ENCODE data around the gene TMEM154. TPM values are rescaled to one million over a fixed set of nuclear protein-coding genes. Genes with fewer than 3 reads are reported as not detected.

TMEM154 gene
- total and polyA plus RNA-seq, 7 donors: under 0.01 to 3.2 (median 0.69) TPM

DNA sequence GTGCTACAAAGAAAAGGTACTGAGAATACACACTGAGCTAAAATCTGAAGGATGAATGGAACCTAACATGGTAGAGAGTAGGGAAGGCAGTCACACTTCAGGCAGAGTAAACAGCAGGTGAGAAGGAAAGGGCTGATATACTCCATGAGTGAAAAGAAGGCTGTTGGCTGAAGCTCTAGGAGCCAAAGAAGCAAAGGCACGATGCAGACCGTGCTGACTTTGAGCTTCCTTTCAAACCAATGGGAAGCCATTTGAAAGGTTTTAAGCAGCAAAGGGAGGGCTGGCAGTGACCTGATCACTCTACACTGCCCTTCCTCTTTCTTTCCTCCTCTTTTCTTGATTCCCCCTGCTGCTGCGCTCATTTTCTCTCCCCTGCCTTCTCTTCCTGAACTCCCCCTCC, 66.4 kb downstream of the TMEM154 start:
- WGBS, 2 donors: 76 to 85% methylated on average over 3 of the region's 3 CpGs
- DNase-seq: no peak
- intact Hi-C loops (cut with DNase I): no loop called here
- Histone ChIP-seq H3K36me3 (no peaks in the 10 kb centered on the region), H3K9me3 (no peaks in the 10 kb centered on the region), H3K27ac (no peak overlapping the region), H3K4me1 (no peaks in the 10 kb centered on the region), H3K4me3 (no peak overlapping the region), H3K27me3 (no peaks in the 10 kb centered on the region)
- TF ChIP-seq EP300 (IDR thresholded peaks at IDR 0.05): no peak
- no peak for TF ChIP-seq POLR2A (IDR thresholded peaks at IDR 0.05)
- TF ChIP-seq, protein P1, sequence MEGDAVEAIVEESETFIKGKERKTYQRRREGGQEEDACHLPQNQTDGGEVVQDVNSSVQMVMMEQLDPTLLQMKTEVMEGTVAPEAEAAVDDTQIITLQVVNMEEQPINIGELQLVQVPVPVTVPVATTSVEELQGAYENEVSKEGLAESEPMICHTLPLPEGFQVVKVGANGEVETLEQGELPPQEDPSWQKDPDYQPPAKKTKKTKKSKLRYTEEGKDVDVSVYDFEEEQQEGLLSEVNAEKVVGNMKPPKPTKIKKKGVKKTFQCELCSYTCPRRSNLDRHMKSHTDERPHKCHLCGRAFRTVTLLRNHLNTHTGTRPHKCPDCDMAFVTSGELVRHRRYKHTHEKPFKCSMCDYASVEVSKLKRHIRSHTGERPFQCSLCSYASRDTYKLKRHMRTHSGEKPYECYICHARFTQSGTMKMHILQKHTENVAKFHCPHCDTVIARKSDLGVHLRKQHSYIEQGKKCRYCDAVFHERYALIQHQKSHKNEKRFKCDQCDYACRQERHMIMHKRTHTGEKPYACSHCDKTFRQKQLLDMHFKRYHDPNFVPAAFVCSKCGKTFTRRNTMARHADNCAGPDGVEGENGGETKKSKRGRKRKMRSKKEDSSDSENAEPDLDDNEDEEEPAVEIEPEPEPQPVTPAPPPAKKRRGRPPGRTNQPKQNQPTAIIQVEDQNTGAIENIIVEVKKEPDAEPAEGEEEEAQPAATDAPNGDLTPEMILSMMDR (IDR thresholded peaks at IDR 0.05): no peak
- TF ChIP-seq POLR2AphosphoS5 (IDR thresholded peaks at IDR 0.05): no peak

DNA sequence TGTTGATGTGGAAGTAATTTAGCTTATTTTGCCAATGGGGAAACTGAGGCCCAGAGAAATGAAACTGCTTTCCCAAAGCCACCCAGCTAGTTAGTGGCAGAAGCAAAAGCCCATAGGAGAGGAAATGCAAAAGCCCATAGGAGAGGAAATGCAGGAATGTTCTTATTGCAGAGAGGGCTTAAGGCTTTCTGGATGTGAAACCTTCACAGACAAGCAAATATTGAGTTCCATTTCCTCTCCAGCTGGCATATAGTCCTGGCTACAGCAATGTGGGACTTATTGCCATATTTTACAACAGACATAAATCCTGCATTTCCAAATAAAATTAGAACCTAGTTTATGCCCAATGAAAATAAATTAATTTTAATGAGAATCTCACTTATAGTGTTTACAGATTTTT, 69.7 kb downstream of the TMEM154 start:
- H3K9me3 ChIP-seq: no peaks in the 10 kb centered on the region
- TF ChIP-seq EP300 (IDR thresholded peaks at IDR 0.05): no peak
- TF ChIP-seq POLR2A (IDR thresholded peaks at IDR 0.05): no peak
- TF ChIP-seq POLR2AphosphoS5 (IDR thresholded peaks at IDR 0.05): no peak
- TF ChIP-seq, protein P1 (IDR thresholded peaks at IDR 0.05): no peak
- no peaks in the 10 kb centered on the region for H3K4me1 ChIP-seq
- intact Hi-C loops (cut with DNase I): no loop called here
- H3K36me3 ChIP-seq: no peaks in the 10 kb centered on the region
- no peak for DNase-seq
- H3K27me3 ChIP-seq: no peaks in the 10 kb centered on the region
- no peak overlapping the region for H3K4me3 ChIP-seq
- H3K27ac ChIP-seq: no peak overlapping the region

DNA sequence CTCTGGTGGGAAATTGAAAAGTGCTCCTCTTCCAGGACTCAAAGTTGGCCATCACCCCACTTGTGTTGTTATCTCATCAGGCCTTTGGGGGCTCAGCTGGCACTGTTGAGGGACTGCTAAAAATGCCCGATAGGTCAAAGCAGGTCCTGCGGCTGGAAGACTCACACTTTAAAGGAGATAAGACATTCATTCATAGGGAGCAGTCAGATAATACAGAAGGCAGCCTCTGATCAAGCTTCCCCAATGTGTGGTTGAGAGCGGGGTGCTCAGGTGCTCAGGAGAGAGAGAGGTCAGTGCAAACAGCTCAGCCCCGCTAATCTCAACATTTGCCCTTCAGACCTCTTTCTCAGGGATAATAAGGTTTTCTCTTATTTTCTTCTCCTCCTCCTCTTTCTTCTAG, 70.3 kb downstream of the TMEM154 start:
- no peak overlapping the region for H3K27ac ChIP-seq
- intact Hi-C loops (cut with DNase I): no loop called here
- TF ChIP-seq EP300 (IDR thresholded peaks at IDR 0.05): no peak
- TF ChIP-seq, protein P1 (IDR thresholded peaks at IDR 0.05): no peak
- TF ChIP-seq POLR2AphosphoS5 (IDR thresholded peaks at IDR 0.05): no peak
- no peak for TF ChIP-seq POLR2A (IDR thresholded peaks at IDR 0.05)
- no peaks in the 10 kb centered on the region for H3K27me3 ChIP-seq
- H3K9me3 ChIP-seq: no peaks in the 10 kb centered on the region
- no peaks in the 10 kb centered on the region for H3K4me1 ChIP-seq
- no peak overlapping the region for H3K4me3 ChIP-seq
- DNase-seq: no peak
- WGBS, 2 donors: 94 to 95% methylated on average over 4 of the region's 4 CpGs
- no peaks in the 10 kb centered on the region for H3K36me3 ChIP-seq

DNA sequence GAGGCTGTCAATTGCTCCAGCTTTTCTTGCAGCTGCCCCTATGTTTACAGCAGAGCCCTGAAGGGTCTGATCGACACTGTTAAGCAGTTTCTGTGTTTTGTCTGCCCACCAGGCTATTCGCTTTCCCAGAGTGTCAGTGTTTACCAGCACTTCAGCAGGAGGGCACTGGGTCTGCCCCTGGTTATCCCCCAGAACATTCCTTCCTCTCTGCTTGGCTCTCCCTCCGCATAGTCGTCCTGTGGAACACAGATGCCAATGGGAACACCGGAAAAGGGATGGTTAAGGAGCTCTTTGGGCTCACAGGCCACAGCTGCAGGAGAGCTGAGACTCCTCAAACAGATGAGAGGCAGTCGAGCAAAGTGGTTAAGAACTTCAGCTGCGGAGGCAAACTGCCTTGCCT, 72.6 kb downstream of the TMEM154 start:
- no peak for DNase-seq
- H3K27me3 ChIP-seq: no peaks in the 10 kb centered on the region
- no peak overlapping the region for H3K4me3 ChIP-seq
- 62 to 71% methylated on average over 7 of the region's 7 CpGs for WGBS, 2 donors
- H3K36me3 ChIP-seq: no peaks in the 10 kb centered on the region
- H3K27ac ChIP-seq: no peak overlapping the region
- TF ChIP-seq EP300 (IDR thresholded peaks at IDR 0.05) (no peak), POLR2A (IDR thresholded peaks at IDR 0.05) (no peak), POLR2AphosphoS5 (IDR thresholded peaks at IDR 0.05) (no peak)
- TF ChIP-seq, protein P1 (IDR thresholded peaks at IDR 0.05): no peak
- H3K4me1 ChIP-seq: no peaks in the 10 kb centered on the region
- H3K9me3 ChIP-seq: no peaks in the 10 kb centered on the region
- intact Hi-C loops (cut with DNase I): no loop called here

DNA sequence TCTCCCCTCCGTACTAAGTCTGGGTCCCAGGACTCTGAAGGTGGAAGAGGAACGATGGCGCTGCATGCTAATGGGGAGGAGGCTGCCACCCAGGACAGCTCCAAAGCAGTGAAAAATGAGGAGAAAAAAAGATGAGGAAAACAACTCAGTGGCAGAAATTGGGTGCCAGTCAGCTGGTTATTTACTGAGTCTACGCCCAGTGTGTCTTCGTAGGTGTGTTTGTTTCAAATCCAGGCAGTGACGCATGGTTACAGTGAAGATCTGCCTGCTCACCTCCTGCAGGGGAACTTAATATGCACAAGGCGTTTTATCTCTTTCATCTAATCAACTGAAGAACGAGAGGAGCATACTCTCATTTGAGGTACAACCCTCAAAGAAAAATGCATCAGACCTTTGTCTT, 73.0 kb downstream of the TMEM154 start:
- no peak for DNase-seq
- Histone ChIP-seq H3K36me3 (no peaks in the 10 kb centered on the region), H3K27me3 (no peaks in the 10 kb centered on the region), H3K4me3 (no peak overlapping the region), H3K27ac (no peak overlapping the region), H3K4me1 (no peaks in the 10 kb centered on the region), H3K9me3 (no peaks in the 10 kb centered on the region)
- intact Hi-C loops (cut with DNase I): no loop called here
- WGBS, 2 donors: 30 to 56% methylated on average over 8 of the region's 8 CpGs
- TF ChIP-seq POLR2AphosphoS5 (IDR thresholded peaks at IDR 0.05) (no peak), POLR2A (IDR thresholded peaks at IDR 0.05) (no peak), EP300 (IDR thresholded peaks at IDR 0.05) (no peak)
- TF ChIP-seq, protein P1 (IDR thresholded peaks at IDR 0.05): no peak

All from sigmoid colon (tissue), 7 donors.